CD4-positive, CD25-positive, alpha-beta regulatory T cell (primary cell): Measurements from ENCODE around the gene RARS2. TPM values are rescaled to one million over a fixed set of nuclear protein-coding genes. Genes with fewer than 3 reads are reported as not detected.
"Not testable (repeated sequence)": the region's sequence is repeated elsewhere in the genome, so short reads cannot be mapped to it uniquely, and the experiment has no call there.

Source experiments
- ATAC-seq, 2 donors: fragments of 150-1000 bp; cut with Tn5 transposase; one replicate each; pipeline ENCODE4 v1.10.0; 2021; ENCODE audit warnings: low read depth in 2 of 2, moderate number of reproducible peaks in 2 of 2, moderate library complexity in 1 of 2
- DNase-seq, 3 donors: peaks; one replicate each; pipeline versions ENCODE4 v3.0.0 to v3.0.0-alpha.2; 2012 to 2022; ENCODE audit warnings: mixed read lengths in 1 of 3
- H3K27ac ChIP-seq: one replicate; pipeline ENCODE4 v1.7.0; 2013; ENCODE audit warnings: mild to moderate bottlenecking, low read length; ENCODE audit not compliant: insufficient read depth, poor library complexity, severe bottlenecking
- H3K27me3 ChIP-seq: one replicate; pipeline ENCODE4 v1.7.0; 2013; ENCODE audit warnings: low read length; ENCODE audit not compliant: control insufficient read depth, insufficient read depth
- H3K36me3 ChIP-seq: one replicate; pipeline ENCODE4 v1.7.0; 2013; ENCODE audit warnings: mild to moderate bottlenecking, low read length, moderate library complexity; ENCODE audit not compliant: control insufficient read depth, insufficient read depth
- H3K4me1 ChIP-seq: 2 replicates; pipeline ENCODE4 v1.7.0; 2013; ENCODE audit warnings: mild to moderate bottlenecking, low read length; ENCODE audit not compliant: insufficient read depth, control insufficient read depth, poor library complexity, severe bottlenecking
- H3K4me3 ChIP-seq: one replicate; pipeline ENCODE4 v1.7.0; 2013; ENCODE audit warnings: low read depth, mild to moderate bottlenecking, low read length, moderate library complexity
- H3K9me3 ChIP-seq, 2 experiments: 1 replicate in 1 of 2; 2 replicates in 1 of 2; pipeline ENCODE4 v1.7.0; 2013; ENCODE audit warnings: low read length in 2 of 2, mild to moderate bottlenecking in 1 of 2, moderate library complexity in 1 of 2; ENCODE audit not compliant: control insufficient read depth in 2 of 2
- H3K27ac Mint-ChIP-seq, 3 donors: one replicate each; pipeline ENCODE4 v1.8.0; 2020 to 2022; ENCODE audit warnings: mild to moderate bottlenecking in 3 of 3, mixed read lengths in 3 of 3, moderate library complexity in 2 of 3
- H3K27me3 Mint-ChIP-seq: one replicate; pipeline ENCODE4 v1.8.0; 2022; ENCODE audit warnings: mild to moderate bottlenecking, mixed read lengths
- H3K36me3 Mint-ChIP-seq: one replicate; pipeline ENCODE4 v1.8.0; 2020; ENCODE audit warnings: mixed read lengths
- H3K4me1 Mint-ChIP-seq, 4 donors: one replicate each; pipeline ENCODE4 v1.8.0; 2020 to 2022; ENCODE audit warnings: mixed read lengths in 4 of 4, mild to moderate bottlenecking in 1 of 4
- H3K4me3 Mint-ChIP-seq, 4 donors: one replicate each; pipeline ENCODE4 v1.8.0; 2020 to 2022; ENCODE audit warnings: mild to moderate bottlenecking in 4 of 4, mixed read lengths in 4 of 4, moderate library complexity in 3 of 4
- H3K9me3 Mint-ChIP-seq, 7 donors: one replicate each; pipeline ENCODE4 v1.8.0; 2020 to 2022; ENCODE audit warnings: mixed read lengths in 7 of 7, mild to moderate bottlenecking in 3 of 7, moderate library complexity in 2 of 7
- polyA plus RNA-seq, 4 donors: library from polyadenylated mRNA; unstranded; fragments of 300-500 nt; fragmentation: Illumina TruSeq; gene quantifications; one replicate each; pipeline ENCODE4 v1.2.3, GENCODE V29; 2021
- total RNA-seq: library from RNA; stranded (reverse); gene quantifications from one replicate; pipeline ENCODE4 v1.2.3, GENCODE V29; 2022

Gene RARS2
- total and polyA plus RNA-seq, 5 donors from 2014 or later, result 34.0 to 44.7 (median 42.0) TPM

DNA sequence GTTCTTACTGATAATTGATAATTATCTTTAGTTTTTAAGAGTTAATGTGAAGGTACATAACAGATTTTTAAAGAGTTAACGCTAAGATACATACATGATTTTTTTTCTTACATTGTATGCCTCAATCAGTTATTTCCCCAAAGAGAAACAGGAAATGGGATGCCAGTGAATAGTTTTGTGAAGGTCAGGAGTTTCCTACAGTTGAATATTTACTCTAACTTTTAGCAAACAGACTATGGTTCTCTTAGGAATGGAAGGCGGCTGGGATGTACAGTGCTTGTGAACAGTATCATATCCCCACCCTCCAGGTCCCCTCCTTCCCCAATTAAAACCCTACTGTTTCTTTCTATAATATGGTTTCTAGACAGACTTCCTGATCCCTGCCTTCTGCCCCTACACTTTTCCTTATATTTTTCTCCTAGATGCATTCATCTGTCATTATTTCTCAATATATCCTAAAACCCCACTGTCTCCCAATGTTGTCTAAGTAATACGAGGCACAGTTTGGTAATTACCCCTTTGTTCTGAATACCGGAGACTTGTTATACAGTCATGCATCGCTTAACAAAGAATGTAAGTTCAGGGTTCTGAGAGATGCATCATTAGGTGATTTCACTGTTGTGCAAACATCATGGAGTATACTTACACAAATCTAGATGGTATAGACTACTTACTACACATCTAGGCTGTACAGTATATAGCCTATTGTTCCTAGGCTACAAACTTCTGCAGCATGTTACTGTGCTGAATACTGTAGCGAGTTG, 87.8 kb downstream of the RARS2 start:
- no peak overlapping the region for H3K4me3 ChIP-seq
- peaks cover 46% of the 10 kb centered on the region for H3K36me3 ChIP-seq
- no peak overlapping the region for H3K27ac ChIP-seq
- H3K9me3 ChIP-seq, result no peaks in the 10 kb centered on the region
- H3K4me3 Mint-ChIP-seq, result no peak overlapping the region
- no peak for DNase-seq
- H3K4me1 ChIP-seq, result no peaks in the 10 kb centered on the region
- H3K27me3 Mint-ChIP-seq, result no peaks in the 10 kb centered on the region
- H3K27me3 ChIP-seq, result no peaks in the 10 kb centered on the region
- peaks cover 30% of the 10 kb centered on the region for H3K36me3 Mint-ChIP-seq
- H3K27ac Mint-ChIP-seq, result no peak overlapping the region
- ATAC-seq, result no peak
- peaks cover 7 to 14% (median 12%) of the 10 kb centered on the region in 4 donors for H3K4me1 Mint-ChIP-seq
- H3K9me3 Mint-ChIP-seq, result no peaks in the 10 kb centered on the region

DNA sequence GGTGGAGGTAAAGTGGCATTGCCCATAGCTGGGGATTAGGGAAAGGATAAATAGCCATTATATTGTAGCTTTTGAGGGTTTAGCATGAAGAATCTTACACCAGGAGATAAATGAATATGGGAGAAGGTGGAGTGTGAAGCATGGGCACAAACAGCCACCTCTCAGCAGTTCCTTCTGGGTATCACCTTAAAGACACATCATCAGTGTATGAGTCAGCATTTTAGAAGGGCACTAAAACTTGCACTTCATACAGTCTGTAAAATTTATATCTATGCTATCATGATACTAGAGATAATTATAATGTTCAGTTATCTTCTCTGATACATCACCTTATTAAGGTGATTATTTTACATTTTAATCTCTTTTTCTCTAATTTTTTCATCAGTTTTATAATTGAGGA, 91.7 kb downstream of the RARS2 start:
- H3K9me3 ChIP-seq, result no peaks in the 10 kb centered on the region
- H3K9me3 Mint-ChIP-seq, result no peaks in the 10 kb centered on the region
- peak overlapping the region in 1 of 4 donors; percentile 63 for H3K4me3 Mint-ChIP-seq
- no peaks in the 10 kb centered on the region for H3K4me1 ChIP-seq
- H3K27ac Mint-ChIP-seq, result no peak overlapping the region
- no peaks in the 10 kb centered on the region for H3K27me3 ChIP-seq
- no peak for DNase-seq
- no peak overlapping the region for H3K27ac ChIP-seq
- no peaks in the 10 kb centered on the region for H3K27me3 Mint-ChIP-seq
- peaks cover 25% of the 10 kb centered on the region for H3K36me3 ChIP-seq
- peaks cover 17% of the 10 kb centered on the region for H3K36me3 Mint-ChIP-seq
- H3K4me3 ChIP-seq, result no peak overlapping the region
- no peak for ATAC-seq
- peaks cover 6 to 18% (median 16%) of the 10 kb centered on the region in 4 donors for H3K4me1 Mint-ChIP-seq

DNA sequence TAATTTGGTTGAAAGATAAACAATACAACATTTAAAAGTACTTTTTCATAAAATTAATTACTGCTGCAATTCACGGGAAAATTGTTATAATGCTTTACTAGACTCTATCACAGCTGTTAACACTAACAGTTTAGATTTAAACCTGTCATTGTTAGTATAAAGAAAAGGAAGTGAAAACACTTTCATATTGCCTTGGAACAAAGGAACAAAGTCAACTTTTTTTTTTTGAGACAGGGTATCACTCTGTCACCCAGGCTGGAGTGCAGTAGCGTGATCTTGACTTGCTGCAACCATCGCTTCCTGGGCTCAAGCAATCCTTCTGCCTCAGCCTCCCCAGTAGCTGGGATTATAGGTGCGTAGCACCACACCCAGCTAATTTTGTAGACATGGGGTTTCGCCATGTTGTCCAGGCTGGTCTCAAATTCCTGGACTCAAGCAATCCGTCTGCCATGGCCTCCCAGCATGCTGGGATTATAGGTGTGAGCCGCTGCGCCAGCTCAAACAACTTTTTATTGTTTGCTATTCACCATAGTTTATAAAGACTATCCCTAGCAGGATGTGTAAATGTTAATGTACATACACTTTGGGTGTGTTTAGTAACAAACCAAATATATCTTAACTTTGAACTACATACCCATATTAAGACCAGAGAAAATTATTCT, 94.9 kb downstream of the RARS2 start:
- H3K4me1 ChIP-seq, result no peaks in the 10 kb centered on the region
- Mint-ChIP-seq H3K9me3 (no peaks in the 10 kb centered on the region), H3K36me3 (peaks cover 16% of the 10 kb centered on the region), H3K27ac (no peak overlapping the region), H3K27me3 (no peaks in the 10 kb centered on the region), H3K4me3 (no peak overlapping the region), H3K4me1 (peaks cover 6 to 25% (median 19%) of the 10 kb centered on the region in 4 donors)
- H3K4me3 ChIP-seq, result no peak overlapping the region
- peaks cover 7% of the 10 kb centered on the region for H3K36me3 ChIP-seq
- no peak overlapping the region for H3K27ac ChIP-seq
- no peaks in the 10 kb centered on the region for H3K9me3 ChIP-seq
- H3K27me3 ChIP-seq, result no peaks in the 10 kb centered on the region
- ATAC-seq (no peak), DNase-seq (no peak)

DNA sequence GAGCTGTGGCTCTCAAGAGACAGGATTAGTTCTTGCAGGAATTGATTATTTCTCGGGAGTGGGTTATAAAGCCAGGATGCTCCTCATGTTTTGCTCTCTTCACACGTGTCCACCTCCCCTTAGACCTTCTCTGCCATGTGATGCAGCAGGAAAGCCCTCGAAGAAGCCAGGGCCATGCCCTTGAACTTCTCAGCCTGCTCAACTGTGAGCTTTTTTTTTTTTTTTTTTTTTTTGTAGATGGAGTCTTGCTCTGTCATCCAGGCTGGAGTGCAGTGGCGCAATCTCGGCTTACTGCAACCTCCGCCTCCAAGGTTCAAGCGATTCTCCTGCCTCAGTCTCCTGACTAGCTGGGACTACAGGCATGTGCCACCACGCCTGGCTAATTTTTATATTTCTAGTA, 100.5 kb downstream of the RARS2 start:
- Mint-ChIP-seq H3K4me1 (peaks cover 3 to 24% (median 17%) of the 10 kb centered on the region in 4 donors), H3K36me3 (peaks cover 21% of the 10 kb centered on the region)
- H3K36me3 ChIP-seq, H3K4me3 ChIP-seq, H3K27ac Mint-ChIP-seq, DNase-seq, ATAC-seq, H3K9me3 ChIP-seq, H3K4me3 Mint-ChIP-seq, H3K27me3 Mint-ChIP-seq, H3K27me3 ChIP-seq, H3K9me3 Mint-ChIP-seq, H3K4me1 ChIP-seq, H3K27ac ChIP-seq: not testable (repeated sequence)

DNA sequence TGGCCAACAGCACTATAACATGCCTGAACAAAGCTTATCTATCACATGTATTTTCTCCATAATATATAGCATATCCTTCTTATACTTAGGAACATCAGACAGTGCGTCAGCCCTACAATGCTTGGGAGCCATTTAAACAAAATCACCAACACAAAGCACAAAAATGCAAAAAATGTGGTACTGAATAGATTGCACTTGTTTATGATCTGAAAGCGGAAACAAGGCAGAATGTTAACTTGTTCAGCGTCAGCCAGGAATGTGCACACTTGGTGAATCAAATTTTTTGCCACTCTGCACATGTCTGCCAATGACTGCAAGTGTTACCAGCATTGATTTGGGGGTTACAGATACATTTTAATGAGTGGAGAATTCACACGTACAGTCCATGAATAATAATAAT, 102.2 kb downstream of the RARS2 start:
- Mint-ChIP-seq H3K9me3 (no peaks in the 10 kb centered on the region), H3K27ac (no peak overlapping the region), H3K27me3 (no peaks in the 10 kb centered on the region), H3K4me1 (peaks cover 8 to 13% (median 9%) of the 10 kb centered on the region in 4 donors), H3K4me3 (no peak overlapping the region), H3K36me3 (peaks cover 18% of the 10 kb centered on the region)
- H3K27ac ChIP-seq, result no peak overlapping the region
- H3K27me3 ChIP-seq, result no peaks in the 10 kb centered on the region
- peaks cover 7% of the 10 kb centered on the region for H3K36me3 ChIP-seq
- H3K4me3 ChIP-seq, result no peak overlapping the region
- no peaks in the 10 kb centered on the region for H3K4me1 ChIP-seq
- ATAC-seq, result no peak
- DNase-seq, result no peak
- no peaks in the 10 kb centered on the region for H3K9me3 ChIP-seq

DNA sequence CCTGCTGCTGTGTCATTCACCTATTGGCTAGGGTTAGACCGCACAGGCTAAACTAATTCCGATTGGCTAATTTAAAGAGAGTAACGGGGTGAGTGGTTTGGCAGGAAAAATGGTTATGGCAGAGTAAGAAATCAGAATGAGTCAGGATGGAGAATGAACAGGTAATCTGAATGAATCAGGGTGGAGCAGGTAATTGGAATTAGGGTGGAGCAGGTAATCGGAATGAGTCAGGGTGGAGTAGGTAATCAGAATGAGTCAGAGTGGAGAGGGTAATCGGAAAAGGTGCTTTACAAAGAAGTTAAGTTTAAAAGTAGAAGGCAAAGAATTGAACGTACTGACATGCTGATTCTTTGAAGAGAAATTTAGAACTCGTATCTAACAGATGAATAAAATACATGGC, 105.3 kb downstream of the RARS2 start:
- Histone ChIP-seq H3K4me3 (no peak overlapping the region), H3K27ac (no peak overlapping the region), H3K27me3 (no peaks in the 10 kb centered on the region), H3K36me3 (peaks cover under 1% of the 10 kb centered on the region), H3K4me1 (no peaks in the 10 kb centered on the region), H3K9me3 (no peaks in the 10 kb centered on the region)
- ATAC-seq, result no peak
- Mint-ChIP-seq H3K36me3 (peaks cover 17% of the 10 kb centered on the region), H3K4me3 (no peak overlapping the region), H3K9me3 (no peaks in the 10 kb centered on the region), H3K27me3 (no peaks in the 10 kb centered on the region), H3K27ac (peak overlapping the region in 1 of 3 donors; percentile 71), H3K4me1 (peaks cover 4 to 11% (median 9%) of the 10 kb centered on the region in 4 donors)
- DNase-seq, result no peak

DNA sequence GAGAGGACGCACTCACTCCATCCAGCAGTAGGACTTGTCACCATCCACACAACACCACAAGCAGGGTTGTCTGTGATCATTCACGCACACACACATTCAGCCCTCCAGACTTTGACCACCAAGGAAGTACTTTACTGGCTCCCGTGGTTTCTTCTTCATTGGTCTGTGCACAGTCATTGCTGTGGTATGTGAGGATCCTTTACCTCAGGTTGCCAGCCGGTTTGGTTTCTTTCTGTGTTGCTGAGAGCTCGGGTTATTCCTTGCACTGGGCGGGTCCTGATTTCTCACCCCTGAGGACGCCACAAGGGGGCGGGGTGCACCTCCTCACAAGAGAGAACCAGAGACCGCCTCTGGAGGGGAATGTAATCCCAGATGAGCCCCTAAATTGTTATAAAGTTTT, 105.9 kb downstream of the RARS2 start:
- no peak overlapping the region for H3K4me3 ChIP-seq
- peaks cover 2% of the 10 kb centered on the region for H3K36me3 ChIP-seq
- peak overlapping the region in 1 of 3 donors; percentile 71 for H3K27ac Mint-ChIP-seq
- no peaks in the 10 kb centered on the region for H3K27me3 Mint-ChIP-seq
- peaks cover 23% of the 10 kb centered on the region for H3K36me3 Mint-ChIP-seq
- H3K9me3 Mint-ChIP-seq, result no peaks in the 10 kb centered on the region
- no peaks in the 10 kb centered on the region for H3K4me1 ChIP-seq
- no peak overlapping the region for H3K4me3 Mint-ChIP-seq
- no peak overlapping the region for H3K27ac ChIP-seq
- H3K27me3 ChIP-seq, result no peaks in the 10 kb centered on the region
- peaks cover 4 to 13% (median 9%) of the 10 kb centered on the region in 4 donors for H3K4me1 Mint-ChIP-seq
- no peaks in the 10 kb centered on the region for H3K9me3 ChIP-seq
- ATAC-seq, result no peak
- DNase-seq, result peak in 1 of 3 donors; percentile 17
